ENCODE results near the gene DLG2. TPM values are rescaled to one million over a fixed set of nuclear protein-coding genes. Genes with fewer than 3 reads are reported as not detected.

The DLG2 gene
- total and polyA plus RNA-seq, 9 donors: 2.5 to 20.7 (median 12.0) TPM

GRCh38 chr11:85668157-85668556 is 41.0 kb upstream of the DLG2 start:
- H3K9me3 ChIP-seq: no peaks in the 10 kb centered on the region
- intact Hi-C loops (cut with DNase I): no loop called here
- DNase-seq: no peak
- H3K4me1 ChIP-seq (ENCODE audit: insufficient read depth): no peaks in the 10 kb centered on the region
- whole genome bisulfite sequencing, 3 donors: 86 to 96% (median 89%) methylated on average over 1 of the region's 1 CpG
- no peak for TF ChIP-seq CTCF (IDR thresholded peaks at IDR 0.05)
- no peak for TF ChIP-seq POLR2A (IDR thresholded peaks at IDR 0.05)
- TF ChIP-seq EP300 (IDR thresholded peaks at IDR 0.05): no peak
- no peaks in the 10 kb centered on the region for H3K36me3 ChIP-seq
- no peak overlapping the region for H3K4me3 ChIP-seq
- H3K27ac ChIP-seq: no peak overlapping the region
- H3K27me3 ChIP-seq: no peaks in the 10 kb centered on the region

GRCh38 chr11:85666687-85667086 is 39.5 kb upstream of the DLG2 start:
- Histone ChIP-seq H3K36me3 (no peaks in the 10 kb centered on the region), H3K27me3 (no peaks in the 10 kb centered on the region), H3K4me1 (ENCODE audit: insufficient read depth) (peaks cover 2% of the 10 kb centered on the region), H3K27ac (no peak overlapping the region), H3K9me3 (no peaks in the 10 kb centered on the region), H3K4me3 (no peak overlapping the region)
- 81 to 90% (median 89%) methylated on average over 3 of the region's 3 CpGs for WGBS, 3 donors
- DNase-seq: no peak
- intact Hi-C loops (cut with DNase I): no loop called here
- TF ChIP-seq EP300 (IDR thresholded peaks at IDR 0.05): no peak
- TF ChIP-seq POLR2A (IDR thresholded peaks at IDR 0.05): no peak
- TF ChIP-seq CTCF (IDR thresholded peaks at IDR 0.05): no peak

- H3K27ac ChIP-seq: peak overlapping the region in 1 of 2 donors; percentile 98
- no peak for DNase-seq
- H3K4me3 ChIP-seq: no peak overlapping the region
- H3K27me3 ChIP-seq: no peaks in the 10 kb centered on the region
- intact Hi-C loops (cut with DNase I): no loop called here
- TF ChIP-seq EP300 (IDR thresholded peaks at IDR 0.05) (no peak), CTCF (IDR thresholded peaks at IDR 0.05) (no peak), POLR2A (IDR thresholded peaks at IDR 0.05) (no peak)
- WGBS, 3 donors: 14 to 28% (median 15%) methylated on average over 5 of the region's 5 CpGs
- peaks cover 2% of the 10 kb centered on the region for H3K4me1 ChIP-seq (ENCODE audit: insufficient read depth)
- H3K36me3 ChIP-seq: no peaks in the 10 kb centered on the region
- H3K9me3 ChIP-seq: no peaks in the 10 kb centered on the region
These were observed 38.6 kb upstream of the DLG2 start for GRCh38 chr11:85665733-85666132.

GRCh38 chr11:85664615-85665481 is 37.7 kb upstream of the DLG2 start, which contains the start of gene CREBZF:
CREBZF (minus strand) TSS chr11:85665129; CDS start chr11:85664875, 254 bp downstream.
- Histone ChIP-seq H3K27ac (peak within 1 kb of the TSS; percentile 76 to 98), H3K36me3 (no peaks in the 10 kb centered on the region), H3K9me3 (no peaks in the 10 kb centered on the region), H3K27me3 (no peaks in the 10 kb centered on the region), H3K4me1 (ENCODE audit: insufficient read depth) (peaks cover 2% of the 10 kb centered on the region), H3K4me3 (peak within 1 kb of the TSS; percentile 68)
- intact Hi-C loops (cut with DNase I): loop anchor here in 1 of 4 donors (5.0 kb wide), 1 partner anchor 38 kb away; the partner anchor contains the start of genes DLG2 and TMEM126B
- WGBS, 3 donors: 0% methylated on average over 60 to 67 of the region's 67 CpGs
- peak; percentile 95 to 97 (median 96) for DNase-seq
- TF ChIP-seq POLR2A (IDR thresholded peaks at IDR 0.05): peak; percentile 98
- TF ChIP-seq EP300 (IDR thresholded peaks at IDR 0.05): no peak

Data from ovary (tissue), 9 donors.